Measurements from ENCODE around the gene MAMSTR.
A peak's percentile ranks its signal among the peaks of the same experiment; 100 is the strongest.

The MAMSTR gene

DNA sequence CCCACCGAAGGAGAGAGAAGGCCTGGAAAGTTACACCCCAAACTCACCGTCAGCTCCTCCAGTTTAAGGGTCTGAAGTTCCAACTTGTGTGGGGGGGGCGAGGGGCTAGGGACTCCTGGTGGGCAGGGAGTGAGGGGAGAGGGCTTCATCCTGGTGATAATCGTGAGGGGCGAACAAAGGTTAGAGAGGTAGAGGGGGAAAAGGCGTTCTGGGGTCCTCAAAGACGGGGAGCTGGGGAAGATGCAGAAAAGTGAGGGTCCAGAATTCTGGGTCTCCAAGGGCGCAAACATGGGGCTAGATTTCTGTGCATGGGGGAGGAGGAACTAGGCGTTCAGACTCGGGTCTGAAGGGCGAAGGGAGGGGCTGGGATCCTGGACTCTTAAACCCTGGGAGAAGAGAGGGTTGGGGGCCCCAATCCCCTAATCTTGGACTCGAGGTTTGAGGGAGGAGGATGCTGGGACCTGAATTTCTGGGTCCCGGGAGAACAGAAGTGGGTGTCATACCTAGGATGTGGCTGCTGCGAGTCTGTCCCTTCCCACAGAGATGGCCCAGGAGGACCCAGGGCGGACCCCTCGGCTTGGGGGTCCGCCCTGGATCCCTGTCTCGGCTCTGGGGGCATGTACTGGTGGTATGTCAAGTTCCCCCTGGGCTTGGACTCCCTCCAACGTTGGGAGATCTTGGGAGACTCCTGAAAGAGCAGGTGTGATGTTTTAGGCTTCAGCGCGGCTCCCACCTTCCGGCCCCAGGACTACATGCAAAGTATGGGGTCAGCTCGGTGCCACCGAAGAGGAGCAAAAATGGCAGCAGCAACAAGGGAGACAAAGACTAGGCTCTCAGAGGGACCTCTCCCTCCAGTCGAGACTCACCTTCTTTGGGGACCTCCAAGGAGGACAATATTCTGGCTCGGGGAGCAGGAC, 4.5 kb downstream of the MAMSTR start:
- FAIRE-seq: peak; percentile 53
- TF ChIP-seq POLR2AphosphoS5 (IDR thresholded peaks at IDR 0.05; ENCODE audit: low read depth, low read length) (no peak), POLR2A (IDR thresholded peaks at IDR 0.05; ENCODE audit: low read depth, low read length) (no peak), TAF1 (IDR thresholded peaks at IDR 0.05; ENCODE audit: borderline replicate concordance, low read depth, low read length) (no peak)
- DNase-seq (ENCODE audit: insufficient read length): no peak

DNA sequence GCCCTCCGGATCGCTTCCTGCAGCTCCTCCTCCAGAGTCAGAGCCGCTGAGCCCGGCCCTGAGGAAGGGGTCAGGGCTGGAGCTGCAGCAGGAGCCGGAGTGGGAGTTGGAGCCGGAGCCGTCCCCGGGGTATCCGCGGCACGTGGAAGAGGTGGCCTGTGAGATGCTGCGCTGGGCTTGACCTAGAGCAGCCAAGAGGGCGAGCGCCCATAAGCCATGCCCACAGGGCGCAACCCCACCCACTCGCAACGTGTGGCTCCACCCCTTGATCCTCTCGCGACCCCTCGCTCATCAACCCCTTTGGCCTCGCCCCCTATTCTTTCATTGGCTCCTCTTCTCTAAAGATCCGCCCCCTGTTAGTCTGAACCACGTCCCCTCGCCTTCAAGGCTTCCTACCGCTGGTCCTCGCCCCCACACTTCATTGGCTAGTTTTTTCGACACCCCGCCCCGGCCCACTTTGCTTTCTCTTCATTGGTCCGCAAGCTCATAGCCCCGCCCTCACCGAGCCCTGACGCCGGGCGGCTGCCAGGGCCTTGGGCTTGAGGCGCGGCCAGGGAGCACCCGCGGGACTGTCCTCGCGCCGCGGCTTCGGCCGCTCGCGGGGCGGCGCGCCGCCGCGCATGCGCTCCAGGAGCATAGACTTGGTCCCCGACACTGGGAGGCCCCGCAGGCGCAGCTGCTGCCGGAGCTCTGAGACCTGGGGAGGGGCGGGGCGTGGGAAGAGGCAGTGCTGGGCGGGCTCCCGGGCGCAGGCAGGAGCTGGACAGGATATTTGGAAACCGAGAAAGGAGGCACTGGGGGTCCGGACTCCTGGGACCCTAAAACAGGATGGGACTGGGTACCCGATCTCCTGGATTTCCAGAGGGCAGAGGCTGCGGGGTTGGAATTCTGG, 5.4 kb downstream of the MAMSTR start:
- TF ChIP-seq POLR2A (IDR thresholded peaks at IDR 0.05; ENCODE audit: low read depth, low read length) (peak; percentile 29; the same call in 1 of the 2 replicates), TAF1 (IDR thresholded peaks at IDR 0.05; ENCODE audit: borderline replicate concordance, low read depth, low read length) (no peak)
- peak; percentile 99 for FAIRE-seq

DNA sequence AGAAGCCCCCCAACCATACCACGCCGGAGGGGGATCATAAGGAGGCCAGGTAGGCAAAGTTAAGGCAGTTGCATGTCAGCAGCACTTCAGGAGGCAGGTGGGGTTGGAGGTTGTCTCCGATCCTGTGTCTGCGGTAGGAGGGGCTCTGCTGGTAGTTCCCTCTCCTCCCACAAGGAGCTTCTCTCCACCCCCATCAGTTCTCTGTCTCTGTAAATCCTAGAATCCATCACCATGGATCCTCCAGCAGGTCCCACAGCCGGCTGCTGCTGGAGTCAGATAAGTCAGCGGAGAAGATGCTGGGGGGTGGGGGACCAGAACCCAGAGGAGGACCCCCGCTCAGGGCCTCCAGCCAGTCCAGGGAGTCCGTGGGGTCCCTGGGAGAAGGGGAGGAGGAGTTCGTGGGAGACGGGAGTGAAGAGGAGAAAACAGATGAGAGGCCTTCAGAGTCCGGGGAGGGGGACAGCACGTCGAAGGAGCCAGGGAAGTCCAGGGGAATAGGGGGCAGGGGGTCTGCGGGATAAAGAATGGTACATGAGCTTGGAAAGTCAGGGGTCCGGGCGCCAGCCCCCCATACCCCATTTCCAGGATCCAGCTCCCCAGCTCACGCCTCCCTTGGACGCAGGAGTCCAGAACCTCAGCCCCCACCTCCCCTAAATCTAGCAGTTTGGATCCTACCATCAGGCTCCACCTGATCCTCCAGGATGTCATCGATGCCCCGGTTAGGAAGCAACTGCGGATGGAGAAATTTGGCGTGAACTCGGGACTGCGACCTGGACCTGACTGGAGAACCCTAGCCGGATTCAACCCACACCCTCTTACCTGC, 6.3 kb downstream of the MAMSTR start:
- DNase-seq (ENCODE audit: insufficient read length): no peak
- TF ChIP-seq POLR2A (IDR thresholded peaks at IDR 0.05; ENCODE audit: low read depth, low read length): no peak
- no peak for TF ChIP-seq POLR2AphosphoS5 (IDR thresholded peaks at IDR 0.05; ENCODE audit: low read depth, low read length)
- no peak for TF ChIP-seq TAF1 (IDR thresholded peaks at IDR 0.05; ENCODE audit: borderline replicate concordance, low read depth, low read length)
- no peak for FAIRE-seq

More for the DNA sequence above, 5.4 kb downstream of the MAMSTR start:
- peak; percentile 99 for DNase-seq (ENCODE audit: insufficient read length)

DNA sequence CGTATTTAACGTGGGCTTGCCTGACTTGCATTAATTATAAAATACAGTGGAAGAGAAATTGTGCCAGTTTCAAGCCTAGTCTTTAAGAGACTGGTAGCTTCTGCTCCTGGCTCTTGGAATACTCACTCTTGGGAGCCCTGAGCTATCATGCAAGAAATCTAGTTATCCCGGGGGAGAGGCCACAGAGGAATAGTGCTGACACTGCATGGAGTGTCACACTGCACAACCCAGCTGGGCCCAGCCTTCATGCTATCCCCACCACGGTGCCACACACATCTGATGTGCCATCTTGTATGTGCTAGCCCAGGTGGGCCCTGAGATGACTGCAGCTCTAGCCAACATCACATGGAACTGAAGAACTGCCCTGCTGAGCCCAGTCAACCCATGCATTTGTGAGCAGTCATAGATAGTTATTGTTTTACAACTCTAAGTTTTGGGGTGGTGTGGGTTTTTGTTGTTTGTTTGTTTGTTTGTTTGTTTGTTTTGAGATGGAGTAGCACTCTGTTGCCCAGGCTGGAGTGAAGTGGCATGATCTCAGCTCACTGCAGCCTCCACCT, 8.3 kb downstream of the MAMSTR start:
- no peak for DNase-seq (ENCODE audit: insufficient read length)
- no peak for FAIRE-seq
- TF ChIP-seq TAF1 (IDR thresholded peaks at IDR 0.05; ENCODE audit: borderline replicate concordance, low read depth, low read length) (no peak), POLR2A (IDR thresholded peaks at IDR 0.05; ENCODE audit: low read depth, low read length) (no peak), POLR2AphosphoS5 (IDR thresholded peaks at IDR 0.05; ENCODE audit: low read depth, low read length) (no peak)

DNA sequence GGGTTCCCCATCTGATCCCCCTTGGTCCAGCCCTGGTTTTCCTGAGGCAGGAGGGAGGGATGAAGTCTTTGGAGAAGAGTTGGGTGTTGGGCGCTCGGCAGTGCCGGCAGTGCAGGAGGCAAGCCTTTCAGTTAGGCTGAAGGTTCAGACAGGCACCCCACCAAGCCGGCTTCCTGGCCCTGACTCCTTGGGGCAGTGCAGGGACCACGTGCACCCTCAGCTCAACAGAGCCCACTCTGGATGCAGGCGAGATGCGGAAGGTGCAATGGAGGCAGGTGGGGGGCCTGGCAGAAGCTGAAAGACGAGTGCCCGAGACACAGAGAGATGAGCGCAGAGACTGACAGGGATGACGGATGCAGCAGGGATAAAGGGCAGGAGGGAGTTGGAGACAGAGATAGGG, 11.1 kb downstream of the MAMSTR start:
- no peak for TF ChIP-seq TAF1 (IDR thresholded peaks at IDR 0.05; ENCODE audit: borderline replicate concordance, low read depth, low read length)
- TF ChIP-seq POLR2AphosphoS5 (IDR thresholded peaks at IDR 0.05; ENCODE audit: low read depth, low read length): no peak
- no peak for TF ChIP-seq POLR2A (IDR thresholded peaks at IDR 0.05; ENCODE audit: low read depth, low read length)
- DNase-seq (ENCODE audit: insufficient read length): no peak
- FAIRE-seq: no peak

DNA sequence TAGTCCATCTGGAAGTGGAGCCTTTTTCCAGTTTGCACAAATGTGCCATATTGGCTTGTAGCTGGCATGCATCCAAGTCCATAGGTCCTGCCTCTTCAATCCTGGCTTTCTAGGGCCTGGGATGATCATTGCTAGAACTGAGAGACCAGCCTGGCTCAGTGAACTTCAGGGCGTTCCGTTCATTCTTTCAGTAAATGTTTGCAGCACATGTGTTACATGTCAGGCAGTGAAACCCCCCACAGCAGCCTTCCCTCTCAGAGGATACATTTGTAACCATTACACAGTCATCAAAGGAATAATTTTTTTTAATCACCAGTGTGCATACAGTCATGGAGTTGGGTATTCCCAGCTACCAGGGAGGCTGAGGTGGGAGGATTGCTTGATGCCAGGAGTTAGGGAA, 14.1 kb downstream of the MAMSTR start:
- no peak for FAIRE-seq
- TF ChIP-seq TAF1 (IDR thresholded peaks at IDR 0.05; ENCODE audit: borderline replicate concordance, low read depth, low read length): no peak
- TF ChIP-seq POLR2A (IDR thresholded peaks at IDR 0.05; ENCODE audit: low read depth, low read length): no peak

DNA sequence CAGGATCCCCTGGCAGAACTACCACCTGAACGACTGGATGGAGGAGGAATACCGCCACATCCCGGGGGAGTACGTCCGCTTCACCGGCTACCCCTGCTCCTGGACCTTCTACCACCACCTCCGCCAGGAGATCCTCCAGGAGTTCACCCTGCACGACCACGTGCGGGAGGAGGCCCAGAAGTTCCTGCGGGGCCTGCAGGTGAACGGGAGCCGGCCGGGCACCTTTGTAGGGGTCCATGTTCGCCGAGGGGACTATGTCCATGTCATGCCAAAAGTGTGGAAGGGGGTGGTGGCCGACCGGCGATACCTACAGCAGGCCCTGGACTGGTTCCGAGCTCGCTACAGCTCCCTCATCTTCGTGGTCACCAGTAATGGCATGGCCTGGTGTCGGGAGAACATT, 16.2 kb downstream of the MAMSTR start:
- no peak for TF ChIP-seq POLR2AphosphoS5 (IDR thresholded peaks at IDR 0.05; ENCODE audit: low read depth, low read length)
- TF ChIP-seq POLR2A (IDR thresholded peaks at IDR 0.05; ENCODE audit: low read depth, low read length): no peak
- no peak for TF ChIP-seq TAF1 (IDR thresholded peaks at IDR 0.05; ENCODE audit: borderline replicate concordance, low read depth, low read length)
- DNase-seq (ENCODE audit: insufficient read length): no peak
- FAIRE-seq: no peak

More for the DNA sequence above, 14.1 kb downstream of the MAMSTR start:
- DNase-seq (ENCODE audit: insufficient read length): no peak

DNA sequence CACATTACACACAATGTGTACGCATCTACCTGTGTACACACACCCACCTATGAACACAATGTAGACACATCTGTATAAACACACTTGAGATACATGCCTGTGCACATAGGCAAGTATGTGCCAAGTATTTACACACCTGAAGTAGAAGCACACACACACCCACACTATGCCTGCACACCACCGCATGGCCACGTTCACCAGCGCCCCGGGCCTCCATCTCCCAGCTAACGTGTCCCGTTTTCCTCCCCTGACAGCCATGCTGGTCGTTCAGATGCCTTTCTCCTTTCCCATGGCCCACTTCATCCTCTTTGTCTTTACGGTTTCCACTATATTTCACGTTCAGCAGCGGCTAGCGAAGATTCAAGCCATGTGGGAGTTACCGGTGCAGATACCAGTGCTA, 16.8 kb downstream of the MAMSTR start:
- DNase-seq (ENCODE audit: insufficient read length): no peak
- FAIRE-seq: no peak
- no peak for TF ChIP-seq TAF1 (IDR thresholded peaks at IDR 0.05; ENCODE audit: borderline replicate concordance, low read depth, low read length)

DNA sequence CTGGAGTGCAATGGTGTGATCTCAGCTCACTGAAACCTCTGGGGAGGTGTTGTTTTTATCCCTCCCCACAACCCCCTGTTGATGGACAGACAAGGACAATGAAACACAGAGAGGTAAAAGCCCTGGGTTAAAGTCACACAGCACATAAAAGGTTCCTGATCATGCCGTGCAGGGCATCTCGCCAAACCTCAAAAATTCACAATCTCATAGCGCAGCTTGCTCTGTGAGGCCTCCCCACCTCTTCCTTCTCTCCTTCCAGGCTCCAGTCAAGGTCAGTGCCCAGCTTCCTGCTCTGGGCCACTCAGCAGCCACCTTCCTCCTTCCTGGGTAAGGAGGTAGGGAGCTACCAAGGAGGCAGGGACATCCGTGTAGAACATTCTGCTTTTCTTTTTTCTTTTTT, 21.5 kb downstream of the MAMSTR start:
- FAIRE-seq: no peak
- DNase-seq (ENCODE audit: insufficient read length): no peak
- TF ChIP-seq POLR2AphosphoS5 (IDR thresholded peaks at IDR 0.05; ENCODE audit: low read depth, low read length) (no peak), POLR2A (IDR thresholded peaks at IDR 0.05; ENCODE audit: low read depth, low read length) (no peak), TAF1 (IDR thresholded peaks at IDR 0.05; ENCODE audit: borderline replicate concordance, low read depth, low read length) (no peak)

DNA sequence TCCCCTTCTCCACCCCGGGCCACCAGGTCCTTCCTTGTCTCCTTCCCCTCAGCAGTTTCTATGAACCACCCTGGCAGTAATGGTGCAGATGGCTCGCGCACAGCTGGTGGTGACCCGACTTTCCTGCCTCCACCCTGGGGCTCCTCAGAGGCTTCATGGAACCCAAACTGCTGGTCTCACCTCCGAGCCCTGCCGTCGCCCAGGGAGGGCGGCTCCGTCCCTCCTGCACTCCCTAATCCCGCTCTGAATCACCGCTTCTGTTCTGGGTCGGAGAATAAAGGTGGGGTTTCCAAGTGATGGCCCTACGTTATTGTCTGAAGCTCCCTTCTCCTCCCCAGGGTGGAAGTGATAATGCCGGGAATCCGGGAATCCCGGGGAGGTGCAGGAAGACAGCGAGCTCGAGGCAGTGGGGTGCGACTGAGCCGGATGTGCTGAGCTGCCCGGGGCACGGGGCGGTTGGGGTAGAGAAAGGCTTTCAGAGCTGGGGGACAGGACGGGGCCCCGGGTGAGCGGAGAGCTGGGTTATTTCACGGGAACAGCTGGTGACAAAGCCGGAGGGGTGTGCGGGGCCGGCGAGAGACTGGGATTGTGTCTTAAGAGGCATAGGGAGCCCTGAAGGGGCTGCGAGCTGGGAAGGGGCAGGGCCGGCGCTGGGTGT, 23.0 kb downstream of the MAMSTR start:
- DNase-seq (ENCODE audit: insufficient read length) (no peak), FAIRE-seq (no peak)
- TF ChIP-seq POLR2AphosphoS5 (IDR thresholded peaks at IDR 0.05; ENCODE audit: low read depth, low read length): no peak
- TF ChIP-seq TAF1 (IDR thresholded peaks at IDR 0.05; ENCODE audit: borderline replicate concordance, low read depth, low read length): no peak
- TF ChIP-seq POLR2A (IDR thresholded peaks at IDR 0.05; ENCODE audit: low read depth, low read length): no peak
